Measurements from ENCODE around the gene AIG1.
A peak's percentile ranks its signal among the peaks of the same experiment; 100 is the strongest.

The AIG1 gene

DNA sequence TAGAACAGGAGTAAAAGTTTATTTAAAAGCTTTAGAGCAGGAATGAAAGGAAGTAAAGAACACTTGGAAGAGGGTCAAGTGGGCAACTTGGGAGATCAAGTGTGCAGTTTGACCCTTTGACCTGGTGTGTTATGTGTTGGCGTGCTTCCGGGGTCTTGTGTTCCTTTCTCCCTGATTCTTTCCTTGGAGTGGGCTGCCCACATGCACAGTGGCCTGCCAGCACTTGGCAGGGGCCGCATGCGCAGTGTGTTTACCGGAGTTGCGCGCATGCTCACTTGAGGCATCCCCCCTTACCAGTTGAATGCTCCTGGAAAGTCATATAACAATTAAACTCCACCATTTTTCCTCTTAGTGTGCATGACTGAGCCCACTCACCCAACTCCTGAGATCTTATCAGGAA lies 229.5 kb downstream of the AIG1 start:
- TF ChIP-seq, protein P1, sequence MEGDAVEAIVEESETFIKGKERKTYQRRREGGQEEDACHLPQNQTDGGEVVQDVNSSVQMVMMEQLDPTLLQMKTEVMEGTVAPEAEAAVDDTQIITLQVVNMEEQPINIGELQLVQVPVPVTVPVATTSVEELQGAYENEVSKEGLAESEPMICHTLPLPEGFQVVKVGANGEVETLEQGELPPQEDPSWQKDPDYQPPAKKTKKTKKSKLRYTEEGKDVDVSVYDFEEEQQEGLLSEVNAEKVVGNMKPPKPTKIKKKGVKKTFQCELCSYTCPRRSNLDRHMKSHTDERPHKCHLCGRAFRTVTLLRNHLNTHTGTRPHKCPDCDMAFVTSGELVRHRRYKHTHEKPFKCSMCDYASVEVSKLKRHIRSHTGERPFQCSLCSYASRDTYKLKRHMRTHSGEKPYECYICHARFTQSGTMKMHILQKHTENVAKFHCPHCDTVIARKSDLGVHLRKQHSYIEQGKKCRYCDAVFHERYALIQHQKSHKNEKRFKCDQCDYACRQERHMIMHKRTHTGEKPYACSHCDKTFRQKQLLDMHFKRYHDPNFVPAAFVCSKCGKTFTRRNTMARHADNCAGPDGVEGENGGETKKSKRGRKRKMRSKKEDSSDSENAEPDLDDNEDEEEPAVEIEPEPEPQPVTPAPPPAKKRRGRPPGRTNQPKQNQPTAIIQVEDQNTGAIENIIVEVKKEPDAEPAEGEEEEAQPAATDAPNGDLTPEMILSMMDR (IDR thresholded peaks at IDR 0.05; ENCODE audit: borderline replicate concordance, control extremely low read depth, extremely low read depth, insufficient read depth, missing control alignments): no peak
- in situ Hi-C loops (cut with MboI; ENCODE audit: low sequenced_read_pairs, unreplicated experiment): loop anchor here (25.0 kb wide), 1 partner anchor 603 kb away; no protein-coding TSS in a partner anchor

DNA sequence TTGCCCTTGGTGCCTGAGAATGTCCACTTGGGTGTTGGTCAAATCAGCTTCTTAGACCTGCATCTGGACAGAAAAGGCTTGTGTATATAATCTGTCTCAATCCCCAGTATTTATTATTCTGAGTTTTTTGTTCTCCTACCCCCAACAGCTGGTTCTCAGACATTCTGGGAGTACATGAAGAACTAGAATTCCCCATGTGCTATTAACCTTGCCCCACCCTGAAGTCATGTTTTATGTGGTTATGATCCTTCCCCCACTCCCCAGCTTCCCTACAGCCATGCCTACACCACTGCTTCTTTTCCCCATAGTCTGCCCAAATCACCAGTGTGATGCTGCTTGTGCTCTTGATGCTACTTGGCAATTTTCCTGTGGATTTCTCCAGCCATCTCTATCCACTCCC lies 232.8 kb downstream of the AIG1 start:
- in situ Hi-C loops (cut with MboI; ENCODE audit: low sequenced_read_pairs, unreplicated experiment): loop anchor here (25.0 kb wide), 1 partner anchor 606 kb away; no protein-coding TSS in a partner anchor
- no peak for DNase-seq (ENCODE audit: low spot score)
- TF ChIP-seq, protein P1 (IDR thresholded peaks at IDR 0.05; ENCODE audit: borderline replicate concordance, control extremely low read depth, extremely low read depth, insufficient read depth, missing control alignments): no peak

More for the DNA sequence above, 229.5 kb downstream of the AIG1 start:
- no peak for DNase-seq (ENCODE audit: low spot score)

DNA sequence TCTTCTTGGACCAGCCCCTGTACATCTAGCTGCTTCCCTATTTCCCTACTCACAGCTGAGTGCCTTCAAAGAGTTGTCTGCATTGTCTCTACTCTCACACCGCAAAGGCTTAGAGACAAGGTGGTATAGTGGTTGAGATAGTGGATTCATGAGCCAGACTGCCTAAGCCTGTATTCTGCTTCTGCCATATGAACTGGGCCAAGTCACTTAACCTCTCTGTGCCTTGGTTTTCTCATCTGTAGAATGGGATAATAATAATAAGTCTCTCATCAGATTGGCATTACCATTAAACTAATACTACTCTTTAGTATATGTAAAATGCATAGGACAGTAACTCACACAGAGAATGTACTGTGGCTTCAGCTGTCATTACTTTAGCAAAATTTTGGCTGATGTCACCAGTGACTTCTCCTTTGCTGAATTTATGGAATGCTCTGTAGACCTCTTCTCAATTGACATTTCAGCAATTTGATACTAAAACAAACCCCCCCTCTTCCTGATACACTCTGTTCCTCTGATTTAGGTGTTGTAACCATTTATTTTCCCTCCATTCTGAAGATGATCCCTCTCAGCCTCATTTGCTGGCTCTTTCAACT lies 233.7 kb downstream of the AIG1 start:
- TF ChIP-seq, protein P1 (IDR thresholded peaks at IDR 0.05; ENCODE audit: borderline replicate concordance, control extremely low read depth, extremely low read depth, insufficient read depth, missing control alignments): no peak

DNA sequence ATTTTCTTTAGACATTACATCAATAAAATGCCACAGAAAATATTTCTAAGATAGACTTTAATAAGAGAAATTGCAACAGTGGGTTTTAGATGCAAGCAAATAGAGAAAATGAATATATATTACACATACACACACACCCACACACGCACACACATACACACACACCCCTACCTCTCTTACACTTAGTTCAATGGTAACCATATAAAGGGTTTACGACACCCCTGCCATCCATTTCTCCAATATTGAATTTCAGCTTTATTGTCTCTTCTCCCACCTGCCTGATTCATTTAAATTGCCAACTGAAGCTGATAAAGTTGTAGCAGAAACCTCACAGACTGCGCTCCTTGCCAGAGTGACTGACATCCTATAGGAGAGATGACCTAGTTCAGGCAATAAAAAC lies 235.2 kb downstream of the AIG1 start:
- in situ Hi-C loops (cut with MboI; ENCODE audit: low sequenced_read_pairs, unreplicated experiment): loop anchor here (25.0 kb wide), 1 partner anchor 609 kb away; no protein-coding TSS in a partner anchor
- no peak for DNase-seq (ENCODE audit: low spot score)
- TF ChIP-seq, protein P1 (IDR thresholded peaks at IDR 0.05; ENCODE audit: borderline replicate concordance, control extremely low read depth, extremely low read depth, insufficient read depth, missing control alignments): no peak

More for the DNA sequence above, 233.7 kb downstream of the AIG1 start:
- no peak for DNase-seq (ENCODE audit: low spot score)
- in situ Hi-C loops (cut with MboI; ENCODE audit: low sequenced_read_pairs, unreplicated experiment): loop anchor here (25.0 kb wide), 1 partner anchor 607 kb away; no protein-coding TSS in a partner anchor

DNA sequence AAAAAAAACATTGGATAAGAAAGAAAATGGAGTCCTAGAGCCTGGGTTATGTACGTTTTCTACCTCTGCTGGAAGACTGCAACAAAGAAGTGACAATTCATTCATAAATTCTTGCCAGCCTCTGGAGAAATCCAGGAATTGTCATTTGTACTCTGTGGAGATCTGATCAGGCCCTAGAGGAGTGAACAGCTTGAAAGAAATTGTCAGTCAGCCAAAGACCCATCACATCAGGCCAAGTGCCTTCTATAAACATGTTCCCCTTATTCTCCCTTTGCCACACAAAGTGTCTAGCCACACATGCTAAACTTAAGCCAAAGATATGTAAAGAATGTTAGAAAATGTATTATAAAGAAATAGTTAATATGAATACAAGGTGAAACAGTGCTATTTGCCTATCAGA lies 237.4 kb downstream of the AIG1 start:
- in situ Hi-C loops (cut with MboI; ENCODE audit: low sequenced_read_pairs, unreplicated experiment): loop anchor here (25.0 kb wide), 1 partner anchor 611 kb away; no protein-coding TSS in a partner anchor
- TF ChIP-seq, protein P1 (IDR thresholded peaks at IDR 0.05; ENCODE audit: borderline replicate concordance, control extremely low read depth, extremely low read depth, insufficient read depth, missing control alignments): no peak

DNA sequence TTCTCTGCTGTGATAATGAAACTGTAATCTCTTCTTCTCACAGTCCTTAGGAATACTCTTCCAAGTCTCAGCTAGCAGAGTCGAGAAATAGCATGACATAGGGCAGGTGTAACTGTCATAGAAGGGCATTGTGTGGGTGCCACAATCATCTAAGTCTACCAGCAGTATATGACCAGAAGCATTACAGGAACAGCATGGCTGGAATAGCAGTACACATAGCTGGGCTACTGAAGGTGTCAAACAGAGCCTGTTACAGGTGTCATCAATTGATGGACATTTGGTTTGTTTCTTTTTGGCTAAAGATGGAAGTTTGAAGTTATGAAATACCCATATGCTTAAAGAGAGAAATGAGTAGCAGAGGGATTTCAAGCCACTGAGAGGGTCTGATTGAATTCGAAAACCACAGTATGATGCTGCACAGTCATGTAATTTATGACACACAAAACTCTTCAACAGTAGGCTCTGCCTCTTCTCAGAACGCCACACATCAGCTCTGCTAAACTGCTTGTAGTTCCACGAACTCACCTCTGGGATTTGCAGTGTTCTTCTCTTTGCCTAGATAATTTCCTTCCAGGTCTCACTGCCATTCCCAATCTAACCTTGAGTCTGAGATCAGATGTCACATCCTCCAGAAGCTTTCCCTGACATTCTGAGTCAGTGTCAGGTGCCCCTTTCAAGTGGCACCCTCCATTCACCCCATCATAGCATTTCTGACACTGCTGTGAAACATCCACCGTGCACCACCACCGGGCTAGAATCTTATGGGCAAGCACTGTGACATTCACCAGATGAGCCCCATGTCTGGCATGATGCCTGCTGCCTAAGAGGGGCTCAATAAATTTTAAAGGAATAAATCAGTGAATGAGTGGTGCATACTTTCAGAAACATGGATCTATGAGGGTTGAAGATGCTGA lies 238.8 kb downstream of the AIG1 start:
- peak; percentile 53 for DNase-seq (ENCODE audit: low spot score)
- in situ Hi-C loops (cut with MboI; ENCODE audit: low sequenced_read_pairs, unreplicated experiment): loop anchor here (25.0 kb wide), 1 partner anchor 612 kb away; no protein-coding TSS in a partner anchor
- TF ChIP-seq, protein P1 (IDR thresholded peaks at IDR 0.05; ENCODE audit: borderline replicate concordance, control extremely low read depth, extremely low read depth, insufficient read depth, missing control alignments): no peak

More for the DNA sequence above, 237.4 kb downstream of the AIG1 start:
- no peak for DNase-seq (ENCODE audit: low spot score)
